Activated CD4-positive, alpha-beta T cell treated with anti-CD3 and anti-CD28 coated beads for 36 hours (primary cell): ENCODE measurements around the gene ANKRD44. TPM values are rescaled to one million over a fixed set of nuclear protein-coding genes. Genes with fewer than 3 reads are reported as not detected.

Experiments used
- ATAC-seq: fragments of 200-7000 bp; cut with Tn5 transposase; one replicate; pipeline ENCODE4 v1.10.0; 2021; ENCODE audit warnings: mild to moderate bottlenecking, moderate library complexity
- CTCF ChIA-PET: fragments of 350-600 bp; sonication (Branson Sonifier 250); formaldehyde crosslinking; loops from one replicate; lab custom pipeline; 2021; ENCODE audit warnings: antibody characterized with exemption; lab: Charles Lee
- POLR2A ChIA-PET: fragments of 350-600 bp; sonication (Branson Sonifier 250); formaldehyde crosslinking; loops from one replicate; lab custom pipeline; 2021; ENCODE audit warnings: antibody characterized with exemption, inconsistent platforms; lab: Charles Lee
- DNase-seq: peaks from one replicate; pipeline ENCODE4 v3.0.0-alpha.2; 2020
- H3K27ac Mint-ChIP-seq: one replicate; pipeline ENCODE4 v1.8.0; 2021; ENCODE audit warnings: mixed read lengths
- H3K27me3 Mint-ChIP-seq: one replicate; pipeline ENCODE4 v1.8.0; 2021; ENCODE audit warnings: mixed read lengths
- H3K36me3 Mint-ChIP-seq: one replicate; pipeline ENCODE4 v1.8.0; 2021; ENCODE audit warnings: low read depth, mixed read lengths
- H3K4me1 Mint-ChIP-seq: one replicate; pipeline ENCODE4 v1.8.0; 2021; ENCODE audit warnings: mixed read lengths
- H3K4me3 Mint-ChIP-seq: one replicate; pipeline ENCODE4 v1.8.0; 2021; ENCODE audit warnings: mild to moderate bottlenecking, moderate library complexity, mixed read lengths
- H3K9me3 Mint-ChIP-seq: one replicate; pipeline ENCODE4 v1.8.0; 2021; ENCODE audit warnings: low read depth, mixed read lengths
- intact Hi-C, 2 experiments: fragments of 100-400 bp; cut with DNase I in 1 of 2; cut with micrococcal nuclease in 1 of 2; formaldehyde crosslinking; loops; one replicate each; pipeline versions ENCODE4 v1.14.2 to v1.15.1; 2022 to 2024; cut with DNase I, micrococcal nuclease
- total RNA-seq, 2 experiments: library from RNA; stranded (reverse); gene quantifications; one replicate each; pipeline ENCODE4 v1.2.3, GENCODE V29; 2021

The ANKRD44 gene
- total RNA-seq, 2 experiments from 2014 or later: 122 to 181 TPM

- peaks cover 2% of the 10 kb centered on the region for H3K9me3 Mint-ChIP-seq
- CTCF ChIA-PET: interaction anchor here (1.1 to 3.0 kb wide), 6 partner anchors 10 to 75 kb away, joined by 3 to 17 read pairs (median 4); partner anchors contain the start of gene ANKRD44
- no peak for ATAC-seq
Measured at GRCh38 chr2:197265924-197266323, 44.7 kb downstream of the ANKRD44 start.

GRCh38 chr2:197265036-197265435 is 45.5 kb downstream of the ANKRD44 start:
- intact Hi-C loops: no loop called here
- Mint-ChIP-seq H3K27me3 (no peaks in the 10 kb centered on the region), H3K4me3 (peak overlapping the region; percentile 39)

More at GRCh38 chr2:197265924-197266323, 44.7 kb downstream of the ANKRD44 start:
- POLR2A ChIA-PET: no interaction called here
- Mint-ChIP-seq H3K4me3 (peak overlapping the region; percentile 39), H3K4me1 (peaks cover 93% of the 10 kb centered on the region), H3K27me3 (no peaks in the 10 kb centered on the region), H3K27ac (peak overlapping the region; percentile 77), H3K36me3 (peaks cover 23% of the 10 kb centered on the region)
- intact Hi-C loops: no loop called here
- DNase-seq: peak; percentile 41

GRCh38 chr2:197264332-197264731 is 46.2 kb downstream of the ANKRD44 start:
- intact Hi-C loops: no loop called here
- Mint-ChIP-seq H3K4me1 (peaks cover 87% of the 10 kb centered on the region), H3K36me3 (peaks cover 35% of the 10 kb centered on the region), H3K27ac (peak overlapping the region; percentile 88), H3K27me3 (no peaks in the 10 kb centered on the region), H3K9me3 (peaks cover 2% of the 10 kb centered on the region), H3K4me3 (no peak overlapping the region)
- ChIA-PET POLR2A (interaction anchor here (0.7 to 0.8 kb wide), 2 partner anchors 43 to 907 kb away, joined by 3 to 4 read pairs; no protein-coding TSS in a partner anchor), CTCF (interaction anchor here (0.6 to 3.0 kb wide), 7 partner anchors 15 to 151 kb away, joined by 3 to 17 read pairs (median 4); no protein-coding TSS in a partner anchor)
- no peak for ATAC-seq
- DNase-seq: no peak

More at GRCh38 chr2:197265036-197265435, 45.5 kb downstream of the ANKRD44 start:
- peaks cover 87% of the 10 kb centered on the region for H3K4me1 Mint-ChIP-seq
- peak overlapping the region; percentile 88 for H3K27ac Mint-ChIP-seq
- ATAC-seq (no peak), DNase-seq (no peak)
- ChIA-PET CTCF (interaction anchor here (0.6 to 3.0 kb wide), 7 partner anchors 12 to 131 kb away, joined by 3 to 17 read pairs (median 3); no protein-coding TSS in a partner anchor), POLR2A (no interaction called here)
- peaks cover 2% of the 10 kb centered on the region for H3K9me3 Mint-ChIP-seq
- H3K36me3 Mint-ChIP-seq: peaks cover 29% of the 10 kb centered on the region

GRCh38 chr2:197263077-197263476 is 47.5 kb downstream of the ANKRD44 start:
- DNase-seq (no peak), ATAC-seq (no peak)
- H3K4me3 Mint-ChIP-seq: peak overlapping the region; percentile 25
- POLR2A ChIA-PET: interaction anchor here (0.7 kb wide), 1 partner anchor 23 kb away, joined by 4 read pairs; no protein-coding TSS in a partner anchor
- CTCF ChIA-PET: interaction anchor here (0.6 to 3.0 kb wide), 6 partner anchors 45 to 149 kb away, joined by 3 to 17 read pairs (median 4); no protein-coding TSS in a partner anchor
- H3K27ac Mint-ChIP-seq: peak overlapping the region; percentile 88
- no peaks in the 10 kb centered on the region for H3K27me3 Mint-ChIP-seq
- H3K36me3 Mint-ChIP-seq: peaks cover 34% of the 10 kb centered on the region
- intact Hi-C loops: no loop called here
- H3K9me3 Mint-ChIP-seq: peaks cover 2% of the 10 kb centered on the region
- H3K4me1 Mint-ChIP-seq: peaks cover 86% of the 10 kb centered on the region

- CTCF ChIA-PET: interaction anchor here (0.7 to 1.0 kb wide), 6 partner anchors 12 to 72 kb away, joined by 3 to 4 read pairs (median 3); no protein-coding TSS in a partner anchor
- peak; percentile 2 for ATAC-seq
- Mint-ChIP-seq H3K4me1 (peaks cover 82% of the 10 kb centered on the region), H3K9me3 (peaks cover 2% of the 10 kb centered on the region), H3K4me3 (peak overlapping the region; percentile 56), H3K36me3 (peaks cover 29% of the 10 kb centered on the region), H3K27ac (peak overlapping the region; percentile 88), H3K27me3 (no peaks in the 10 kb centered on the region)
- DNase-seq: no peak
- POLR2A ChIA-PET: interaction anchor here (0.6 kb wide), 1 partner anchor 22 kb away, joined by 10 read pairs; no protein-coding TSS in a partner anchor
- intact Hi-C loops: no loop called here
Measured at GRCh38 chr2:197261808-197262226, 48.8 kb downstream of the ANKRD44 start.

- Mint-ChIP-seq H3K4me3 (peak overlapping the region; percentile 5), H3K27me3 (no peaks in the 10 kb centered on the region), H3K4me1 (peaks cover 82% of the 10 kb centered on the region), H3K27ac (peak overlapping the region; percentile 83), H3K36me3 (peaks cover 29% of the 10 kb centered on the region), H3K9me3 (peaks cover 2% of the 10 kb centered on the region)
- POLR2A ChIA-PET: interaction anchor here (1.0 kb wide), 1 partner anchor 49 kb away, joined by 4 read pairs; no protein-coding TSS in a partner anchor
- ATAC-seq (peak; percentile 11), DNase-seq (no peak)
- CTCF ChIA-PET: interaction anchor here (0.9 to 1.3 kb wide), 3 partner anchors 31 to 46 kb away, joined by 3 to 5 read pairs (median 3); no protein-coding TSS in a partner anchor
- intact Hi-C loops: loop anchor here (2.0 kb wide), 4 partner anchors 37 to 61 kb away; no protein-coding TSS in a partner anchor
Measured at GRCh38 chr2:197259470-197259999, 51.0 kb downstream of the ANKRD44 start.

GRCh38 chr2:197258580-197258979 is 52.0 kb downstream of the ANKRD44 start:
- Mint-ChIP-seq H3K27me3 (no peaks in the 10 kb centered on the region), H3K36me3 (peaks cover 27% of the 10 kb centered on the region), H3K27ac (peak overlapping the region; percentile 83), H3K4me1 (peaks cover 82% of the 10 kb centered on the region), H3K4me3 (peak overlapping the region; percentile 45), H3K9me3 (peaks cover 2% of the 10 kb centered on the region)
- DNase-seq: no peak
- POLR2A ChIA-PET: no interaction called here
- CTCF ChIA-PET: interaction anchor here (0.9 to 1.3 kb wide), 2 partner anchors 30 to 47 kb away, joined by 3 to 5 read pairs; no protein-coding TSS in a partner anchor
- peak; percentile 15 for ATAC-seq
- intact Hi-C loops: loop anchor here (1.0 to 2.0 kb wide), 6 partner anchors 29 to 60 kb away; no protein-coding TSS in a partner anchor

- peaks cover 74% of the 10 kb centered on the region for H3K4me1 Mint-ChIP-seq
- peaks cover 18% of the 10 kb centered on the region for H3K36me3 Mint-ChIP-seq
- intact Hi-C loops: loop anchor here in 1 of 2 experiments (1.0 kb wide), 1 partner anchor 54 kb away; the partner anchor contains the start of gene ANKRD44
- no peak for ATAC-seq
- CTCF ChIA-PET: interaction anchor here (0.5 to 1.9 kb wide), 13 partner anchors 10 to 205 kb away, joined by 3 to 8 read pairs (median 4); no protein-coding TSS in a partner anchor
- no peaks in the 10 kb centered on the region for H3K27me3 Mint-ChIP-seq
- peak overlapping the region; percentile 75 for H3K4me3 Mint-ChIP-seq
- POLR2A ChIA-PET: interaction anchor here (0.5 to 1.3 kb wide), 3 partner anchors 28 to 52 kb away, joined by 4 to 8 read pairs (median 7); no protein-coding TSS in a partner anchor
- H3K9me3 Mint-ChIP-seq: no peaks in the 10 kb centered on the region
- no peak for DNase-seq
- peak overlapping the region; percentile 96 for H3K27ac Mint-ChIP-seq
Measured at GRCh38 chr2:197256547-197257170, 53.9 kb downstream of the ANKRD44 start.

- H3K36me3 Mint-ChIP-seq: peaks cover 18% of the 10 kb centered on the region
- H3K27me3 Mint-ChIP-seq: no peaks in the 10 kb centered on the region
- peaks cover 78% of the 10 kb centered on the region for H3K4me1 Mint-ChIP-seq
- intact Hi-C loops: loop anchor here in 1 of 2 experiments (1.0 kb wide), 1 partner anchor 54 kb away; the partner anchor contains the start of gene ANKRD44
- no peaks in the 10 kb centered on the region for H3K9me3 Mint-ChIP-seq
- peak overlapping the region; percentile 75 for H3K4me3 Mint-ChIP-seq
- ATAC-seq (no peak), DNase-seq (no peak)
- ChIA-PET POLR2A (interaction anchor here (1.0 to 1.3 kb wide), 3 partner anchors 18 to 53 kb away, joined by 3 to 7 read pairs (median 4); no protein-coding TSS in a partner anchor), CTCF (interaction anchor here (0.8 to 1.9 kb wide), 9 partner anchors 10 to 142 kb away, joined by 3 to 8 read pairs (median 5); no protein-coding TSS in a partner anchor)
- H3K27ac Mint-ChIP-seq: peak overlapping the region; percentile 96
Measured at GRCh38 chr2:197256021-197256420, 54.6 kb downstream of the ANKRD44 start.

- Mint-ChIP-seq H3K9me3 (no peaks in the 10 kb centered on the region), H3K27me3 (no peaks in the 10 kb centered on the region), H3K4me3 (peak overlapping the region; percentile 75), H3K36me3 (peaks cover 18% of the 10 kb centered on the region), H3K27ac (peak overlapping the region; percentile 96), H3K4me1 (peaks cover 80% of the 10 kb centered on the region)
- CTCF ChIA-PET: interaction anchor here (0.6 to 1.9 kb wide), 14 partner anchors 11 to 142 kb away, joined by 3 to 8 read pairs (median 4); no protein-coding TSS in a partner anchor
- DNase-seq (peak; percentile 90), ATAC-seq (peak; percentile 89)
- POLR2A ChIA-PET: interaction anchor here (0.6 to 1.0 kb wide), 4 partner anchors 18 to 74 kb away, joined by 3 to 13 read pairs (median 4); no protein-coding TSS in a partner anchor
- intact Hi-C loops: loop anchor here in 1 of 2 experiments (2.0 kb wide), 1 partner anchor 17 kb away; no protein-coding TSS in a partner anchor
Measured at GRCh38 chr2:197255543-197255942, 55.0 kb downstream of the ANKRD44 start.
